SU-DHL-6 (cell line): ENCODE results near the gene GPR78.

Experiments used
- H2AFZ ChIP-seq: fragments of 200-600 bp; sonication (generic); 2 replicates; pipeline ENCODE4 v1.6.1; 2014; ENCODE audit warnings: low read depth, mild to moderate bottlenecking, moderate library complexity, mixed read lengths, antibody characterized with exemption, low read length; ENCODE audit not compliant: severe bottlenecking
- H3F3A ChIP-seq: fragments of 200-600 bp; shearing (Covaris generic); 2 replicates; pipeline ENCODE4 v1.6.0; 2016; ENCODE audit warnings: antibody characterized with exemption, mild to moderate bottlenecking; ENCODE audit not compliant: insufficient read depth
- H3K27ac ChIP-seq: fragments of 200-600 bp; sonication (generic); 2 replicates; pipeline ENCODE4 v1.5.1; 2016; ENCODE audit warnings: low read depth, mild to moderate bottlenecking, low read length, moderate library complexity, mixed read lengths
- H3K27me3 ChIP-seq: fragments of 200-600 bp; sonication (generic), shearing (Covaris generic); 2 replicates; pipeline ENCODE4 v1.6.0; 2014; ENCODE audit warnings: mild to moderate bottlenecking, low read length
- H3K36me3 ChIP-seq: fragments of 200-600 bp; sonication (generic); 2 replicates; pipeline ENCODE4 v1.6.1; 2014; ENCODE audit warnings: mild to moderate bottlenecking, low read length, mixed read lengths
- H3K4me2 ChIP-seq: fragments of 300-600, 200-600 bp; shearing (Covaris generic), sonication (generic); 2 replicates; pipeline ENCODE4 v1.6.0; 2014; ENCODE audit warnings: low read length, low read depth, mild to moderate bottlenecking; ENCODE audit not compliant: poor library complexity, severe bottlenecking
- H3K4me3 ChIP-seq: fragments of 200-600 bp; sonication (generic); 2 replicates; pipeline ENCODE4 v1.5.1; 2014; ENCODE audit warnings: antibody characterized with exemption, low read length, mild to moderate bottlenecking, mixed read lengths; ENCODE audit not compliant: insufficient read depth, poor library complexity, severe bottlenecking
- H3K79me2 ChIP-seq: fragments of 200-600 bp; sonication (generic); 2 replicates; pipeline ENCODE4 v1.6.1; 2014; ENCODE audit warnings: mild to moderate bottlenecking, low read length, moderate library complexity; ENCODE audit not compliant: insufficient read depth
- H3K9ac ChIP-seq: fragments of 200-600 bp; sonication (generic); 2 replicates; pipeline ENCODE4 v1.7.0; 2014; ENCODE audit warnings: mild to moderate bottlenecking, low read length
- H3K9me2 ChIP-seq: fragments of 200-600 bp; sonication (generic); replicated peaks from 2 replicates; pipeline ENCODE4 v1.6.1; 2014; ENCODE audit warnings: low read length; ENCODE audit not compliant: insufficient read depth
- H3K9me3 ChIP-seq: fragments of 200-600 bp; sonication (generic); 2 replicates; pipeline ENCODE4 v1.6.1; 2014; ENCODE audit warnings: low read length, mixed read lengths; ENCODE audit not compliant: insufficient read depth
- H4K20me1 ChIP-seq: fragments of 200-600 bp; sonication (generic); 2 replicates; pipeline ENCODE4 v1.6.1; 2014; ENCODE audit warnings: low read depth, mild to moderate bottlenecking, antibody characterized with exemption, low read length, moderate library complexity, mixed read lengths
- EZH2phosphoT487 ChIP-seq: fragments of 200-600 bp; sonication (generic), shearing (Covaris generic); conservative IDR thresholded peaks from 2 replicates; pipeline ENCODE4 v1.6.1; 2018; ENCODE audit warnings: mild to moderate bottlenecking, antibody characterized with exemption, low read length, moderate library complexity, mixed read lengths
- TF ChIP-seq, protein P1 (sequence below): fragments of 200-600 bp; sonication (generic); IDR thresholded peaks from one replicate; pipeline ENCODE4 v1.5.1; 2017; ENCODE audit warnings: antibody characterized with exemption, mild to moderate bottlenecking, low read length, moderate library complexity; ENCODE audit not compliant: insufficient read depth, poor library complexity, severe bottlenecking

The GPR78 gene

DNA sequence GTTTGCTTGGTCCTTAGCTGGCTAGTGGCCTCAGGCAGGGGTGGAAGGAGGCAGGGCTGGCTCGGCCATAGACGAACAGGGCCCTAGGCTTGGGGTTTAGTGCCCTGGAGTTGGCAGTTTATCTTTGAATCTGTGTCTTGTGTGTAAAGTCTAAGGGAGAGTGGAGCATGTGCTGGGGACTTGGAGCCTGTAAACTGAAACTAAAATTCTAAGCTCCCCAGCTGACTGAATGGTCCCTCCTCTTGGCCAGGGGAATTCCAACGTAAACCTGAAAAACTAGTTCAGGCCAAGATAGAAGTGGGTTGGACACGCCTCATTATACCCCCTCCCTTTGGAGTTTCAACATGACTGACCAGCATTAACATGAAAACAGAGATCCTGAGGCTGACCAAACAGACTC lies 46.1 kb upstream of the GPR78 start:
- Histone ChIP-seq H2AFZ (no peak overlapping the region), H3K4me3 (no peak overlapping the region), H3F3A (no peaks in the 10 kb centered on the region), H3K79me2 (no peaks in the 10 kb centered on the region), H3K27me3 (no peaks in the 10 kb centered on the region), H3K9ac (no peak overlapping the region), H3K9me2 (no peaks in the 10 kb centered on the region), H3K9me3 (no peaks in the 10 kb centered on the region), H3K27ac (no peak overlapping the region), H3K36me3 (no peaks in the 10 kb centered on the region), H3K4me2 (no peak overlapping the region), H4K20me1 (no peaks in the 10 kb centered on the region)
- TF ChIP-seq, protein P1, sequence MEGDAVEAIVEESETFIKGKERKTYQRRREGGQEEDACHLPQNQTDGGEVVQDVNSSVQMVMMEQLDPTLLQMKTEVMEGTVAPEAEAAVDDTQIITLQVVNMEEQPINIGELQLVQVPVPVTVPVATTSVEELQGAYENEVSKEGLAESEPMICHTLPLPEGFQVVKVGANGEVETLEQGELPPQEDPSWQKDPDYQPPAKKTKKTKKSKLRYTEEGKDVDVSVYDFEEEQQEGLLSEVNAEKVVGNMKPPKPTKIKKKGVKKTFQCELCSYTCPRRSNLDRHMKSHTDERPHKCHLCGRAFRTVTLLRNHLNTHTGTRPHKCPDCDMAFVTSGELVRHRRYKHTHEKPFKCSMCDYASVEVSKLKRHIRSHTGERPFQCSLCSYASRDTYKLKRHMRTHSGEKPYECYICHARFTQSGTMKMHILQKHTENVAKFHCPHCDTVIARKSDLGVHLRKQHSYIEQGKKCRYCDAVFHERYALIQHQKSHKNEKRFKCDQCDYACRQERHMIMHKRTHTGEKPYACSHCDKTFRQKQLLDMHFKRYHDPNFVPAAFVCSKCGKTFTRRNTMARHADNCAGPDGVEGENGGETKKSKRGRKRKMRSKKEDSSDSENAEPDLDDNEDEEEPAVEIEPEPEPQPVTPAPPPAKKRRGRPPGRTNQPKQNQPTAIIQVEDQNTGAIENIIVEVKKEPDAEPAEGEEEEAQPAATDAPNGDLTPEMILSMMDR: no peak
- no peak for TF ChIP-seq EZH2phosphoT487

DNA sequence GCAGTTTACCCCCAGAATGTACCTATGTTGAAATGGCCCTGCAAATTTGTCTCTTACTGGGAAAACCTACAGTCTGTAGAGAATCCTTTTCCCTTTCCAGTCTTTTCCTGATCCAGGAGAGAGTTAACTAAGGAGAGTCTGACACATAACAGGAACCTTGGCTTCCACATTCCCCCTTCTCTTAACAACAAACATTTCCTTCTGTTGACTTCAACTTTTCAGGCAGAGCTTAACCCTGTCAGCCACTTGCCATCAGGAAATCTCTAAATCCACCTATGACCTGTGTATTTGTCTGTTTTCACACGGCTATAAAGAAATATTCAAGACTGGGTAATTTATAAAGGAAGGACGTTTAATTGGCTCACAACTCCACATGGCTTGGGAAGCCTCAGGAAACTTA lies 45.6 kb upstream of the GPR78 start:
- Histone ChIP-seq H3K9me3 (no peaks in the 10 kb centered on the region), H3K27ac (no peak overlapping the region), H3K4me2 (no peak overlapping the region), H3K36me3 (no peaks in the 10 kb centered on the region), H3K79me2 (no peaks in the 10 kb centered on the region), H3F3A (no peaks in the 10 kb centered on the region), H4K20me1 (no peaks in the 10 kb centered on the region), H3K4me3 (no peak overlapping the region), H3K9ac (no peak overlapping the region), H3K9me2 (no peaks in the 10 kb centered on the region), H3K27me3 (no peaks in the 10 kb centered on the region), H2AFZ (no peak overlapping the region)
- no peak for TF ChIP-seq EZH2phosphoT487
- TF ChIP-seq, protein P1: no peak

DNA sequence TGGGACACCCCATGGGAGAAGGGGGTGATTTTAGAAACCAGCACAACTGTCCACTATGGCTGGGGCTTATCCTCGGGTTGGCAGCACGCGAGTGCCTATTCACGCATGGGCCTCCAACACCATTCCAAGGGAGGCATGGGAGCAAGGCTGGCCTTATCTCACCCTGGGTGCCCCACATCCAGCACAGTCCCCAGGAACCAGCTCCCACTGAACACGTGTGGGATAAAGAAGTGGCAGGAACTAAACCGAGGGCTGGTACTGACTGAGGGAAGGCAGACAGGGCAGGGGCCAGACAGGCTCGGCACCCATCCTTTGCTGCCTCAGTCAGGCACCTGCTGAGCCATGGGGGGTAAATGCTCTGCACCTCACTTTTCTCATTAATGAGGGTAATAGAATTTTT lies 43.7 kb upstream of the GPR78 start:
- no peaks in the 10 kb centered on the region for H3K27me3 ChIP-seq
- no peaks in the 10 kb centered on the region for H3F3A ChIP-seq
- no peaks in the 10 kb centered on the region for H3K9me3 ChIP-seq
- no peak overlapping the region for H3K4me3 ChIP-seq
- TF ChIP-seq EZH2phosphoT487: no peak
- TF ChIP-seq, protein P1: no peak
- H3K9me2 ChIP-seq: no peaks in the 10 kb centered on the region
- H4K20me1 ChIP-seq: no peaks in the 10 kb centered on the region
- H3K4me2 ChIP-seq: no peak overlapping the region
- no peaks in the 10 kb centered on the region for H3K36me3 ChIP-seq
- no peaks in the 10 kb centered on the region for H3K79me2 ChIP-seq
- H2AFZ ChIP-seq: no peak overlapping the region
- no peak overlapping the region for H3K27ac ChIP-seq
- no peak overlapping the region for H3K9ac ChIP-seq
